M059J (cell line): ENCODE measurements around the gene MKS1. TPM values are rescaled to one million over a fixed set of nuclear protein-coding genes. Genes with fewer than 3 reads are reported as not detected.
A peak's percentile ranks its signal among the peaks of the same experiment; 100 is the strongest.

ENCODE experiments used
- DNase-seq: peaks from one replicate; pipeline ENCODE4 v3.0.0-alpha.2; 2012; ENCODE audit warnings: low read depth
- total RNA-seq: library from RNA; depleted of rRNA; stranded (reverse); fragments of >200 nt; shearing (Covaris generic); gene quantifications from 2 replicates; pipeline ENCODE4 v1.2.3, GENCODE V29; 2014

Gene MKS1
- total RNA-seq, 1 experiment from 2014 or later = 13.8 TPM

DNA sequence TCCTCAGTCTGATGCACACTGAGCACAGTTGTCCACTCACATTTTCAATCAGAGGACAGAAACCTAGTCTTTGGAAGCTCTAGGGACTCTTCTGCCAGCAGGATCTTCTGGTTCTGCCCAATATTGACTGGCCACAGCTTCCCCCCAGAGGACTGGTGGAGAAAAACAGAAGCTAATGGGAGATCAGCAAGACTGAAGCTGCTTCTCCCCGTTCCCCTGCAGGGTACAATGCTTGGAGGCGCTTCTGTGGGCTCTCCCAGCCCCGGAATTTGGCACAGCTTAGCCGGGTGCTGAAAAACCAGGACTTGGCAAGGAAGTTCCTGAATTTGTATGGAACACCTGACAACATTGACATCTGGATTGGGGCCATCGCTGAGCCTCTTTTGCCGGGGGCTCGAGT is 16.2 kb downstream of the MKS1 start:
- no peak for DNase-seq

GRCh38 chr17:58200024-58200633 is 18.9 kb downstream of the MKS1 start:
- DNase-seq = peak; percentile 61

- DNase-seq = no peak
Observed at GRCh38 chr17:58196610-58197009, 22.4 kb downstream of the MKS1 start.

DNA sequence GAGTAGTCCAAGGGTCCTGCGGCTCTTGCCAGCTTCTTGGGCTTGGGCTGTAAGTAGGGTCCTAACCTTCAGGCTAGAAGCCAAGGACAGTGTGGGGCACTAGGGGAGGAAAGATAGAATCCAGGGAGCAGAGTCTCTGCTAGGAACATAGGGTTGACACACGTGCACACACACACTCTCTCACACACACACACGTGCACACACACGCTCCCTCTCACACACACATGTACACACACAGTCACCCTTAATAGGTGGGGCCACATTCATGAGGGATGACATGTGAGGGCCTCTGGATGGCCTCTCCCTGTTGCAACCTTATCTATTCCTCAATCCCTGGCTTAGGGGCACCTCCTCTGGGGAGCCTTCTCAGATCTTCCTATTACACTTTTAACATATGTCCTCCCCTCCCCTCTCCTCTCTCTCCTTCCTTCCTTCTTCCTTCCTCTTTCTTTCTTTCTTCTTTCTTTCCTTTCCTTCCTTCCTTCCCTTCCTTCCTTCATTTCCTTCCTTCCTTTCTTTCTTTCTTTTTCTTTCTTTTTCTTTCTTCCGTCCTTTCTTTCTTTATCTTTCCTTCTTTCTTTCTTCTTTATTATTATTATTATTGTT is 23.4 kb downstream of the MKS1 start:
- DNase-seq = no peak

DNA sequence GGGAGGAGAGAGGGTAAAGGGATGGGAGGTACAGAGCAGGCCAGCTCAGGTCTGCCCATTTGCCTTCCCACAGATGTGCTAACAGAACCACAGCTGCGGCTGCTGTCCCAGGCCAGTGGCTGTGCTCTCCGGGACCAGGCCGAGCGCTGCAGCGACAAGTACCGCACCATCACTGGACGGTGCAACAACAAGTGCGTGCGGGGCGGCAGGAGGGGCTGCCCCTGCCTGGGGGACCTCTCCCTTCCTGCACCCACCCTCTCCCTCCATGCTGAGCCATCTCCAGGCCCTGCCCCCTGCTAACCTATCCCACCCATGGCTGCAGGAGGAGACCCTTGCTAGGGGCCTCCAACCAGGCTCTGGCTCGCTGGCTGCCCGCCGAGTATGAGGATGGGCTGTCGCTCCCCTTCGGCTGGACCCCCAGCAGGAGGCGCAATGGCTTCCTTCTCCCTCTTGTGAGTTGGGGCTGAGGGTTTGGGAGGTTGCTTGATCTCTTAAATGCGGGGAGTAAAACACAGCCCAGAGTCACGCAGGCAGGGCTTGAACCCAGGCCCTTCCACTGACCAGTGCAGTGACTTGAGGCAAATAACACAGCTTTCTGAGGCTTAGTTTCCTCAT is 25.3 kb downstream of the MKS1 start:
- no peak for DNase-seq

GRCh38 chr17:58192612-58193011 is 26.4 kb downstream of the MKS1 start, which contains the start of gene EPX:
Gene EPX, plus strand, starts transcription at chr17:58192726. Its CDS starts 121 bp downstream, at chr17:58192847.
- DNase-seq = no peak

DNA sequence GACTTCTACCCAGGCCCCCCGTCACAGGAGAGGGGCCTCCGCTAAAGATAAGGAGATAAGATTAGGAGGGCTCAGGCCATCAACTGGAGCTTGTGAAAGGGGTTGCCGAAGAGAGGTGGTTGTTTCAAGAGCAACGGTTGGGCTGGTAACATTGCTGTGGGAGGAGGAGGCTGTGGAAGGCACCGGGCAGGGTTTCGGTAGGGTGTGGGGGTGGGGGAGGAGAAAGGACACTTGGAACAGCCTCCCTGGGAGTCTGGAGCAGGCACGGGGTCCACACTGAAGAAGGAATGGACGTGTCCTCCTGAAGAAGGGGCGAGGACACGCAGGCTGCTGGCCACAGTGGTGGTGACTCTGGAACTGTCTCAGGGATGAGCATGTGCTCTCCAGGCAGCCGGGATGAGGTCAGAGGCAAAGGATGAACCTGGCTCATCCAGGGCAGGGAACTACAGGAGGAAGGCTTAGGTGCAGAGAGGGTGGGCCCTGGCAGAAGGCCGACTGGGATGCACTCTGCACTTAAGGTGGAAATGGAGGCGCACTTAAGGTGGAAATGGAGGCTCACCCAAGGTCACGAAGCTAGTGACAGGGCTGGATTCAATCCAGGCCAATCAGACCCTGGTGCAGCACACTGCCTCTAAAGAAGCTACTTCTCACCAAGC is 27.7 kb downstream of the MKS1 start:
- DNase-seq = no peak

- peak; percentile 94 for DNase-seq
Observed at GRCh38 chr17:58189436-58190146, 29.5 kb downstream of the MKS1 start.

DNA sequence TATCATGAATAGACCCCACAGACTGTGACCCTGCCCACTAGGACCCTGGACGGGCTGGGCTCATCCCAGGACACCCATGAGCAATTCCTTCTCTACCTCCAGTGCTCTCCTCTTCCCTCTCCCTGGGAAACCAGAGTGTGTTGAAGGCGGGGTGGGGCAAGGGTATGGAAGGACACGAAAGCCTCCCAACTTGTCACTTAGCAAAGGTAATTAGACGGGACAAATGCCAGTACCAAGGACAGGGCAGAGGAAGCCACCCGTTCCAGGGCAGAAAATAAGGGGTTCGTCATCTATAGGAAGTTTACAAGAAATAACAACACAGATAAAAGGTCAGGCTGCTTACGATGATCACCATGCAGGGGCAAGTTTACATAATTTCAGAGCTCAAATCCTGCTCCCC is 31.4 kb downstream of the MKS1 start:
- DNase-seq = no peak

DNA sequence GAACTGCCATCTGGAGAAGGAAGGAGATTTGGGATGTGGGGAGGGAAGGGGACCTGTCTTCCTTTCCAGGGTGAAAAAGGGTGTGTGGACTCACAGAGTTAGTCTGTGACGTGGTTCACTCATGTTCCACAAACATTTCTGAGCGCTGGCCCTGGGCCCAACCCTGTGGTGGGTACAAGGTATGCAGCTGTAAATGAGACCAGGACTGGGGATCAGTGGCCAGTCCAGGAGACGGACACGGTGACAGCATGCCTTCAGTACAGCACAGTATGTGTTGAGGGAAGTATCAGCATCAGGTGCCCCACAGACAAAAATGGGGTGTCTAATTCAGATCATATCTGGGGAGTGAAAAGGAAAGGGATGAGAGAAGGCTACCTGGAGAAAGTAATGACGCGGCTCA is 32.0 kb downstream of the MKS1 start:
- DNase-seq = no peak

GRCh38 chr17:58186591-58186990 is 32.5 kb downstream of the MKS1 start:
- no peak for DNase-seq

- DNase-seq = no peak
Observed at GRCh38 chr17:58184986-58185761, 33.9 kb downstream of the MKS1 start.

GRCh38 chr17:58184308-58184985 is 34.6 kb downstream of the MKS1 start:
- peak; percentile 87 for DNase-seq

DNA sequence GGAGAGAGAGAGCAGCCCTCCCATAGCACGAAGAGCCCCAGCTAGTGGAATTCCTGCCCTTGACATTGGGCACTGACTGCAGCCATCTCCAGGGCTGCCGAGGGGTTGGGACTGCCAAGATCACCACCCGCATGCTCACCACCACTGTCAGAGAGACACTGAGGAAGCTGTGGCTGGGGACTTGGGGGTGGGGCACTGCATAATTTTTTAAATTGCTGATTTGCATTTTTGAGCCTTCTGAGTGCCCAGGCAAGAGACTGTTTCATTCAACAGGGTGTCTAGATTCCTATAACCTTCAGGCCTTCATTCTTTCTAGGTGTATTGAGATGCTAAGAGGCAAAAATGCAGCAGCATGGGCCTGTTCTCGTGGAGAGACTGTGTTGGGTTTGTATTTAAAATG is 35.5 kb downstream of the MKS1 start:
- no peak for DNase-seq

- DNase-seq = no peak
Observed at GRCh38 chr17:58181796-58182195, 37.3 kb downstream of the MKS1 start.

GRCh38 chr17:58176200-58176599 is 42.9 kb downstream of the MKS1 start:
- DNase-seq = no peak

DNA sequence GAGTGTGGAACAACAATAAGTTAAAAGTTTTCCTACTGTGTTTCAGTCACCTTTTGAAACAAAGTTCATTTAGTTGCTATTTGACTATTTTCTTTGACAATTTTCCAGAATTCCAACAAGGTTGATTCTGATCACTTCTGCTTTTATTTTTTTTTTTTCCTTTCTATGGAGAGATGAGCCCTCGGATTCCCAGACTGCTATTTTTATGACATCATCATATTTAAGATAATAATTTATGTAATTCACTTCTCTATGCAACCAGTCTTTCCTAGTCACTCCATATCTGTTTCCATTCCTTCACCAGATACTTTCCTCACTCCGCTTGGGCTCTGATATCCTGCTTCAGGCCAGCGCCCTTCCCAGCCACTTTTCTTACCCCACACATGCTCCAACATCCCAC is 44.2 kb downstream of the MKS1 start:
- no peak for DNase-seq

DNA sequence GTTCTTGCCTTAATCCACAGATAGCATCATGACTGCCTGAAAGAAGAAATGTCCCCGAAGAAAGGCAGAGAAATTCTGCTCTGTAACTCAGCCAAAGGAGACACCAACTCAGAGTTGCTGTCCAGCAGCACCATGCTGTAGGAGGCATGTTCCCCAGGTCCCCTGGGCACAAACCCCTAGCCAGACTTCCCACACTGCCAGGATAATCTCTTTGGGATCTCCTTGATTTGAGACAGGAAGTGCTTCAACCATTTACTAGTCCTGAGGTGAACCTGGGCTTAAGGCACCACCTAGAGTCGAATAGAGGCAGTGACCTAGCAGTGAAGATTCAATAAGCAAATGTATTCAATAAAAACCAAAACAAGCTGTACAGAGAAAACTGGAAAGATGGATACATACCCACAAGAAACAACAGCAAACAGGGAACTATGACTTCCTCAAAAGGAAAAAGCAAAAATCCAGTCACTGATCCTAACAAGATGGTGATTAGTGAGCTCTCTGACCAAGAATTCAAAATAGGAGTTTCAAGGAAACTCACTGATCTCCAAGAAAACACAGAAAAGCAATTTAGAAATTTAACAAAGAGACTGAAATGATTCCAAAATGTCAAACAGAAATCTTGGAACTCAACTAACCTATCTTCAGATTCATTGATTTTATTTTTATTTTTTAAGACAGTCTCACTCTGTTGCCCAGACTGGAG is 46.5 kb downstream of the MKS1 start:
- peak; percentile 45 for DNase-seq

GRCh38 chr17:58170622-58171021 is 48.4 kb downstream of the MKS1 start:
- DNase-seq = no peak

- DNase-seq = no peak
Observed at GRCh38 chr17:58166682-58167081, 52.4 kb downstream of the MKS1 start, which contains the start of gene OR4D2. Gene OR4D2, plus strand, starts transcription at chr17:58166982. Its CDS starts 2,674 bp downstream, at chr17:58169656.
